SKM-1 treated with dmso at 0.1 percent for 144 hours (cell line): ENCODE results near the gene BPHL.
"Not testable (repeated sequence)": the region's sequence is repeated elsewhere in the genome, so short reads cannot be mapped to it uniquely, and the experiment has no call there.

Source experiments
- DNase-seq: peaks from one replicate; lab custom pipeline; 2025; ENCODE audit not compliant: unreplicated experiment; lab: John Stamatoyannopoulos, UW

The BPHL gene

GRCh38 chr6:3176562-3177355 lies 58.2 kb downstream of the BPHL start:
- DNase-seq, result peak; percentile 44

DNA sequence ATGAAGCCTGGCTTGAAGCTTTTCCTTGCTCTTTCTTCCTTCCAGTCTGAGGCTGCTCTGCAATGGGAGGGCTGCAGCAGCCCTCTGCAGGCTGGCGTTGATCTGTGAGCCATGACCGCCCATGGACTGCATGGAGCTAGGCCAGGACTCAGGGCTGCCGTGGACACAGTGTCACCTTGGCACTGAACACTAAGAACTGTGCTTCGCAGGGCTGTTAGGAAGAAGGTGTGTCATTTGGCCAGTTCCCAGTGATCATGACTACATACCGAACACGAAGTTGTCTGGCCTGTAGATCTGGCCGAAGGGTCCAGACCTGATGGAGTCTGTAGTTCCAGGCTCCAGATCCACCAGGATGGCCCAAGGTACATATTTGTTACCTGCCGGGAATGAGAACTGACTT lies 60.2 kb downstream of the BPHL start:
- not testable (repeated sequence) for DNase-seq

GRCh38 chr6:3179945-3180344 lies 61.4 kb downstream of the BPHL start:
- DNase-seq, result not testable (repeated sequence)

DNA sequence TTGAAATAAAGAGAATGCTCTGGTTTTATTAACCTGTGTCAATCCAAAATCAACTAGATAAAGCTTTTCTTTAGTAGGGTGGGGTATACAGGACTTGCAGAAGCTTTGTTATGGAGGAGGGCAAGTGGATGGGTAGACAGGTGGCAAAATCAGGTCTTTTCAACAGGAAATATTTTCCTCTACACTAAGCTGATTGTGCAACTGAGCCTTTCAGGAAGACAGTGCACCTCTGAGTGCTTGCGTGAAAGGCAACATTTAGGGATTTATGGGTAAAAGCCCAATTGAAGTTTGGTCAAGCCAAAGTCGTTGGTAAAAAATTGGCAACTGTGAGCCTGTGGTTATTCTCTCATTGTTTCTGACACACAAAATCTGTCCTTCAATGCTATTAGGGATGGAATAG lies 62.6 kb downstream of the BPHL start:
- no peak for DNase-seq

GRCh38 chr6:3183066-3183465 lies 64.6 kb downstream of the BPHL start:
- no peak for DNase-seq

DNA sequence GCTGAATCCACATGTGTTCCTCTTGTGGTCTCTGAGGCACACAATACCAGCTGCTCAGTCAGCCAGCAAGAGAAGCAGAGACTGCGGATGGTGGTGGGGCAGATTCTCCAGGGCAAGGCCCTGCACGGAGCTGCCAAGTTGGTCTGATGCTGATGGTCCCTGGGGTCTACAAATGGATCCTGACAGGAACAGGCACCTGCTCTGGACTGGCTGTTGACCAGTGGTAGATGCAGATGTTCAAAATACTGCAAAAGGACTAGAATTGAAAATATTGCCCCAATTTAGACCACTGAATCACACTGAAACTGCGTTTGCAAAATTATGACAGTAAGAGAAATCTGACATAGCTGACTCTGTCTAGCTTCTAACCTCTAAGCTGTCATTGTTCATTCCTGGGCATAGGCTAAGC lies 68.5 kb downstream of the BPHL start:
- DNase-seq, result no peak

DNA sequence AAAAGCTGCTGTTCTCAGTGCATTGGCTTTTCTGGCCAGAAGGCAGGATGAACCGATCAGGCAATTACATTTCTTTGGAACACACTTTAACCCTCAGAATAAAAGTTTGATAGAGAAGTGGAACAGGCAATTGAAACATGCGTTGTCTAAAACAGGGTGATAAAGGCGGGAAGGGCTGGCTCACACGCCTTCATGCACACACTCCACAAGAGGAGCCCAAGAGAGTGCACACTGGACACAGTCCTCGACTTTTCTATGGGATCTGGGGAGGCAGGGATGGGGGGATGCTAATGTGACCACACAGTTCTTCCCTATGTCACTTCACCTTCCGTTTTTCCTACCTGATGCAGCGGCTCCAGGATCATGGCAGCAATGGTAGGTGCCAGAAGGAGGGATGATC lies 69.8 kb downstream of the BPHL start:
- no peak for DNase-seq

DNA sequence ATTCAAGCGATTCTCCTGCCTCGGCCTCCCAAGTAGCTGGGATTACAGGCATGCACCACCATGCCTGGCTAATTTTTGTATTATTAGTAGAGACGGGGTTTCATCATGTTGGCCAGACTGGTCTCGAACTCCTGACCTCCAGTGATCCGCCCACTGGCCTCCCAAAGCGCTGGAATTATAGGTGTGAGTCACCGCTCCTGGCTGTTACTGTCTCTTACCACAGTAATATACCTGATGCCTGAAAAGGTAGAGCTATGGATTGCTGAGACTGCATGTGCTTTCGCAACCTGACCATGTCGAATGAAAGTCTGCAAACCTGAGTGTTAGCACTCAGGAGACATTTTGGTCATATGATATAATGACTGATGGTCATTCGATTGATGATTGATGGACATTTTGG lies 70.7 kb downstream of the BPHL start:
- not testable (repeated sequence) for DNase-seq

- DNase-seq, result no peak
Observed at GRCh38 chr6:3190056-3190455, 71.5 kb downstream of the BPHL start.

GRCh38 chr6:3190779-3191178 lies 72.3 kb downstream of the BPHL start:
- DNase-seq, result no peak

- no peak for DNase-seq
Observed at GRCh38 chr6:3193102-3193849, 74.8 kb downstream of the BPHL start.

GRCh38 chr6:3194535-3195419 lies 76.3 kb downstream of the BPHL start:
- DNase-seq, result no peak

DNA sequence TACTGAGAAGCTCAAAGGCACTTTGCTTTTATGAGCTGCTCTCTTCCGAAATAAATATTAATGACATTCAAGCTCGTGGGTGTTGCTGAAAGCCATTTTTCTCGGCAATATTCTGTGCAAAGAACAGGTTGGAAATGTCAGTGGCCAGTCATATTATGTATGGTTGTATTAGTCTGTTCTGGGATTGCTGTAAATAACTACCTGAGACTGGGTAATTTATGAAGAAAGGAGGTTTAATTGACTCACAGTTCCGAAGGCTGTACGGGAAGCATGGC lies 76.8 kb downstream of the BPHL start:
- DNase-seq, result no peak

DNA sequence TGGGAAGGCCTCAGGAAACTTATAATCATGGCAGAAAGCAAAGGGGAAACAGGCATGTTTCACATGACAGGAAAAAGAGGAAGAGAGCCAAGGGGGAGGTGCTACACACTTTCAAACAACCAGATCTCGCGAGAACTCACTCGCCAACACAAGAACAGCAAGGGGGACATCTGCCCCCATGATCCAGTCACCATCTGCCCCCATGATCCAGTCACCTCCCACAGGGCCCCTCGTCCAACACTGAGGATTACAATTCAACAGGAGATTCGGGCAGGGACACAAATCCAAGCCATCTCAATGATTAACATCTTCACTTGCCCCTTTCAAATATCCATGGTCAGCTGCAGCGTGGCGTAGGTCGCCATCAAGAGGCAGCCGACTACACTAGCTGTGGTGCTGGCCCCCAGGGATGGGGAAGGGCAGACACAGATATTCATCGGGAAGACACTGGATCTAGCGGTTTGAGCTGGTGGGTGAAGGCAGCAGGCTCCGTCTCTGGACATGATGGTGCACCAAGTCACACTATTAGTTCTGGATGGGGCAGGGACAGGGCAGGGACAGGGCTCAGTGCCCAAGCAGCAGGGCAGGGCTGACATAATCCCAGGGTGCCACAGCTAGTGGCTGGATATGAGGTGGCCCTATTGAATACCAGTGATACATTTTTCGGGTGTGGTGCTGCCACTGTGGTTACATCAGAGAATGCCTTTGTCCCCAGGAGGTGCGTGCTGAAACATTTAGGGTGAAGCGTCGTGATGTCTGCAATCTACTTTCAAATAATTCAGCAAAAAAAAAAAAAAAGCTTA lies 77.4 kb downstream of the BPHL start:
- DNase-seq, result no peak

- DNase-seq, result no peak
Observed at GRCh38 chr6:3196770-3197169, 78.3 kb downstream of the BPHL start.

- DNase-seq, result not testable (repeated sequence)
Observed at GRCh38 chr6:3197734-3198133, 79.2 kb downstream of the BPHL start.

DNA sequence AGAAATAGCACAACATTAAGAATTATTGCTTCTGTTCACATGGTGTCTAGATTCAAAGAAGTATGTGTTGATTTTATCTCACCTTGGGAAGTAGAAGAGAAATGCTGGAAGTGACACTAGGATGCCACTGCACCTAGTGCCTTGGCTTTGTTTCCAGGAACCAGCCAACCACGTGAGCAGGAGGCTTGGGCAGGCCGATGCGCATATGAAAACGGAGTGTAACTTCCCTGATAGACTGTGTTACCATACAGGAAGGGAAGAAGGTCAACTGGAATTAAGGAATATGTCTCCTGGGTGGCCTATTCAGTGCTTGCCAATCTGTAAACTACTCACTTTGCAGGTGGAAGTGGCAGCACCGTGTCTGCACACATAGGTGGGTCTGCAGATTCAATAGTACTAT lies 80.9 kb downstream of the BPHL start:
- no peak for DNase-seq

- no peak for DNase-seq
Observed at GRCh38 chr6:3200682-3201081, 82.2 kb downstream of the BPHL start.

- DNase-seq, result no peak
Observed at GRCh38 chr6:3201388-3201787, 82.9 kb downstream of the BPHL start.
